CD4-positive, alpha-beta T cell treated with Interleukin-2 at 100 ng/mL for 4 hours (primary cell): ENCODE data around the gene ELK4.

Source experiments
- DNase-seq: peaks from one replicate; pipeline ENCODE4 v3.0.0-alpha.2; 2020; ENCODE audit warnings: low spot score

The ELK4 gene

DNA sequence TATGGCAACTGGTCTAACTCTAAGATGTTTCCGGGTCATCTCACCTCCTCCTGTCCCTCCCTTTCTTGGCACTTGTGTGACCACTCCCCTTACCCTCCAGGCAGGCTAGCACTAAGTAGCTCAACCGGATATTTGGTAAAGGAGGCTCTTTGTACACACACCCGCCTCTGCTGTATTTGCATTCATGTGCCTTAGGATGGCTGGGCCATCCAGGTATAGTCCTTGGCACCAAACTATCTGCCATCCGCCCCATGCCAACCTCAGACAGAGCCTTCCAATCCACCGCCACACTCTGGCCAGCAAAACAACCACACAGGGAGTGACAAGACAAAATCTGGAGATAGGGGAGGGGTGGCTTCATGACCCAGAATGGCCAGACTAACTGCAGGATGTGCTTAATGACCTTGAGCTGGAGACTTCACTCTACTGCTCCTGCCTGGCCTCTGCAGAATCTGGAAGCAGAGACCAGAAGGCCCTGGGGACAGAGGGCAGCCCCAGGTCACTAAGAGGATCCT is 67.8 kb downstream of the ELK4 start:
- no peak for DNase-seq

DNA sequence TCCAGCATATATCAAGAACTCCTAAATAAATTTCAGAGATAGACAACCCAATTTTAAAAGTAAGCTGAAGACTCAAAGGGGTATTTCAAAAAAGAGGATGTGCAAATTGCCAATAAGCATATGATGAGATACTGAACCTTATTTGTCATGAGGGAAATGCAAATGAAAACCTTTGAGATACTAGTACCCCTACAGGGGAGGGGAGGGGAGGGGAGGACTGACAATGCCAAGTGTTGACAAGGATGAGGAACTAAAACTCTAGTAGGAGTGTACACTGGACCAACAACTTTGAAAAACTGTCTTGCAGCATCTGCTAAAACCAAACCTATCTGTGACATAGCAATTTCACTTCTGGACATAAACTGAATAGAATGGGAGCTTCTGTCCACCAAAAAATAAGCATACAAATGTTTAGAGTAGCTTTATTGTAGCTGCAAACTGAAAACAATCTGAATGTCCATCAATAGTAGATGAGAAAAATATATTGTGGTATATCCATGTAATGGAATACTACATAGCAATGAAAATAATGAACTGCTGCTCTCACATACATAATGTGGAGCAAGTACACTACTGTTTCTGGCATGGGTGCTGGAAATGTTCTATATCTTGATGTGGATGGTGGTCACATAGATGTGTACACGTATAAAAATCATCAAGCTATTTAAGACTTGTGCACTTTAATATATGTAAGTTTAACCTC is 70.2 kb downstream of the ELK4 start:
- no peak for DNase-seq
